NT2/D1 (cell line): ENCODE results near the gene PLSCR5.

Experiments
- DNase-seq: peaks from one replicate; pipeline ENCODE4 v3.0.0-alpha.2; 2011; ENCODE audit warnings: low read depth, low spot score
- H3K27me3 ChIP-seq: 2 replicates; pipeline ENCODE4 v1.6.0; 2011; ENCODE audit warnings: mild to moderate bottlenecking; ENCODE audit not compliant: insufficient read length, insufficient read depth
- H3K36me3 ChIP-seq: 2 replicates; pipeline ENCODE4 v1.6.1; 2011; ENCODE audit warnings: mild to moderate bottlenecking, low read length, mixed read lengths; ENCODE audit not compliant: insufficient read depth, insufficient read length
- H3K4me1 ChIP-seq: 2 replicates; pipeline ENCODE4 v1.5.1; 2011; ENCODE audit not compliant: insufficient read depth, insufficient read length
- H3K4me3 ChIP-seq: 2 replicates; pipeline ENCODE4 v1.5.1; 2011; ENCODE audit warnings: low read depth; ENCODE audit not compliant: insufficient read length
- H3K9ac ChIP-seq: 2 replicates; pipeline ENCODE4 v1.6.0; 2011; ENCODE audit warnings: low read depth; ENCODE audit not compliant: insufficient read length
- H3K9me3 ChIP-seq: 2 replicates; pipeline ENCODE4 v1.5.1; 2011; ENCODE audit warnings: mild to moderate bottlenecking, low read length; ENCODE audit not compliant: insufficient read depth
- SUZ12 ChIP-seq: IDR thresholded peaks from 2 replicates; pipeline ENCODE4 v1.6.1; 2011; ENCODE audit not compliant: insufficient read length, insufficient read depth; ENCODE audit errors: extremely low read depth
- YY1 ChIP-seq: IDR thresholded peaks from 2 replicates; pipeline ENCODE4 v1.6.1; 2011; ENCODE audit not compliant: insufficient read length, insufficient read depth
- ZNF274 ChIP-seq: IDR thresholded peaks from 2 replicates; pipeline ENCODE4 v1.6.1; 2011; ENCODE audit warnings: mild to moderate bottlenecking, low read depth, low read length

PLSCR5 gene

DNA sequence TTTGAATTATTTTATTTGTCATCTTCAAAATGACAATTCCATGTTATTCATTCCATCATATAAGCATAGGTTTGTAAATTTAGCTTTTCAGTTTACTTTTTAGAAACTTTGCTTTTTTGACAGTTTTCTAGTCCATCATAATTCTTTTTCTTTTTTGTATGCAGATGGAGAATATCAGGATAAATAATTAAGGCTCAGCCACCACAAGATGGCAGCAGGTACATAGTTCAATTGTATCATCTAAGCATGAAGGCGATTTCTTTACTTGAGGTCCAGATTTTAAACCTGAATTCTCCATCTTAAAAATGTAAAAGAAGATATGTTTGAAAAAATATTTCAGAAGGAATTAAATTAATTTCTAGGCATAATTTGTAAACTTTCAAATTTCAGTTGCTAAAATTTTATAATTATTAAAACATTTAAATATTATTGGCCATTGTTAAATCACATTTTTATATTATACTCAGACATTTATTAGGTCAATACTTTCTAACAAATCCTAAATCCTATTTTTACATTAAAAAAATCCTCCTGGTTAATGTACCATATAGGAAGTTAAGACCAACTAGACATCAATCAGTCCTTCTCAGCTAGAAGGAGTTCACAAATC lies 15.1 kb downstream of the PLSCR5 start:
- no peaks in the 10 kb centered on the region for H3K4me1 ChIP-seq
- TF ChIP-seq YY1: no peak
- TF ChIP-seq ZNF274: no peak
- no peak for TF ChIP-seq SUZ12
- H3K9me3 ChIP-seq: no peaks in the 10 kb centered on the region
- DNase-seq: peak; percentile 9
- H3K36me3 ChIP-seq: no peaks in the 10 kb centered on the region
- no peak overlapping the region for H3K9ac ChIP-seq
- no peaks in the 10 kb centered on the region for H3K27me3 ChIP-seq
- H3K4me3 ChIP-seq: no peak overlapping the region

DNA sequence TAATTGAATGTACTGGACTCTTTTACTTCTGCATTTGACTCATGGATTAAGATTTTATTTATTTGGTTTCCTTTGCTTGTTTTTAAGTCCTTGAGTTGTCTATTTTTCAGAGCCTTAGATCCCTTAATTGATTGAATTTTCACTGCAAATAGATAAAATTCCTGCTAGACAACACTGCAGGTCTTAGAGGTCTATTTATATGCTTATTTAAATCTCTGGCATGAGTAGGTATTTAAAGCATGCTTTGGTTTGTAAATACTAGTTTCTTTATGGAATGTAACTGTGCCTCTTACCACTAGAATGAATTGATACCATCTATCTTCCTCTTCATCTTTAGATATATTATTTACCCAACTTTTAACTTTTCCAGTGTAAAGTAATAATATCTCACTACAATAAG lies 20.0 kb downstream of the PLSCR5 start:
- no peak for DNase-seq
- no peaks in the 10 kb centered on the region for H3K27me3 ChIP-seq
- TF ChIP-seq YY1 (no peak), SUZ12 (no peak), ZNF274 (no peak)

DNA sequence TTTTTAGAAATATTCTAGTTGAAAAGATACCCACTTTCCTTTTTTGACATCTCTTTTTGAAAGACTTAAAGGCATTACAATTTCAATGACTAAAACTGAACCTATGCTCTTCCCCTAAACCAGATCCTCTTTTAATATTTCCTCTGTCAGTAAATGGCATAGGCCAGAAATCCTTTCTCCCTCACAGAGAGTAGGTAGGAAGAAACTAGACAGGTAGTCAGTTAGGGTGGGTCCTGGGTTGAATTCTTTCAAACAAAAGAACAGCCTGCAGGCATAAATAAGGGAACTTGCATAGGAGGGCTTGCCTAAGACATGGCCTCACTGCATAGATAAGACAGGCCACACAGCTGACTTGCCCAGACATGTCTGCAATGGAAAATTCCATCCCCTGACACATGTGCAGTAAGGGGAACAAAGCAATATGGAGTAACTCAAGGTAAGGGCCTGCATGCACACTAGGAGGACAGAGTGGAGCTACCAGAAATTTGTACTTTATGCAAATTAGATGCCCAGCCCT lies 23.1 kb downstream of the PLSCR5 start:
- Histone ChIP-seq H3K9me3 (peaks cover 26% of the 10 kb centered on the region), H3K36me3 (no peaks in the 10 kb centered on the region), H3K4me3 (no peak overlapping the region), H3K27me3 (no peaks in the 10 kb centered on the region), H3K9ac (no peak overlapping the region), H3K4me1 (no peaks in the 10 kb centered on the region)
- no peak for TF ChIP-seq ZNF274
- no peak for TF ChIP-seq YY1
- no peak for TF ChIP-seq SUZ12
- no peak for DNase-seq

More for the DNA sequence above, 20.0 kb downstream of the PLSCR5 start:
- Histone ChIP-seq H3K4me1 (no peaks in the 10 kb centered on the region), H3K36me3 (no peaks in the 10 kb centered on the region), H3K9me3 (peaks cover 26% of the 10 kb centered on the region), H3K9ac (no peak overlapping the region), H3K4me3 (no peak overlapping the region)

DNA sequence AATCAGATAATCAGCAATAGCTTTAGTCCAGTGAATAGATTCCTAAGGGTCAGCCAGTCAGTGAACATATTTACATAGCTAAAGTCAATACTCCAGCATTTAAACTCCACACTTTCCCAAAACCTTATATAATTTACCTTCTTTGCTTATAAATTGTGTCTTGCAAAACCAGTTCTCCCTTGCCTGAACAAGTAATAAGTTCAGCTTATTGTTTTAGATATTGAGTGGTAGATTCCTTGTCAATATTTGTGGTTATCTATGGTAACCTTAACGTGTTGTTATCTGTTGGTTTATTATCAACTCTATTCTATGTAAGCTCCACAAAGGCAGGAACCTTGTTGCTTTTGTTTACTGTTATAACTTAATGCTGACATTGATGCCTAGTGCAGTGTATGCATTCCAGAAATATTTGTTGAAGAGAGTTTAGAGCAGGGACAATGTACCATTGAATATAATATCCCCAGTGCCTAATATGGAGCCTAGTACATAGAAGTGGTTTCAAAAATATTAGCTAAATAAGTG lies 24.0 kb downstream of the PLSCR5 start:
- H3K9ac ChIP-seq: no peak overlapping the region
- H3K36me3 ChIP-seq: no peaks in the 10 kb centered on the region
- no peaks in the 10 kb centered on the region for H3K27me3 ChIP-seq
- no peaks in the 10 kb centered on the region for H3K4me1 ChIP-seq
- no peak for DNase-seq
- TF ChIP-seq SUZ12 (no peak), ZNF274 (no peak), YY1 (no peak)
- no peak overlapping the region for H3K4me3 ChIP-seq
- peaks cover 26% of the 10 kb centered on the region for H3K9me3 ChIP-seq

DNA sequence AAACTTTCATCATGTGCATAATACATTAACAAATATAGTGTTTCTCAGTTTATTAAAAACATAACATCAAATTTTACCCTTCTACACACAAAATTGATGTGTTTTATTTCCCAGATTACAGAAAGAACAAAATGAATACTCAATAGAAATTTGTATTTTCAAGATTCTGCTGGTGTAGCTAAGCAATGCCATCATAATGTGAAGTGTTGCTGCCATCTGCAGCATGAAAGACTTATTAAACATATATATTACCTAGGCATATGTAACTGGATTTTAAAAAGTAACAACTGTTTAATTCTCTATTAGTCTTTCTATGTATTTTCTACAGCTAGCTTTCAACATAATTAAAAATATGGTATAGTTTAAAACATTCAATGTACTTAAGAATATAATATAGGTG lies 27.5 kb downstream of the PLSCR5 start:
- peak; percentile 5 for DNase-seq
- Histone ChIP-seq H3K4me3 (no peak overlapping the region), H3K9me3 (peaks cover 11% of the 10 kb centered on the region), H3K9ac (no peak overlapping the region), H3K4me1 (no peaks in the 10 kb centered on the region), H3K36me3 (no peaks in the 10 kb centered on the region), H3K27me3 (no peaks in the 10 kb centered on the region)
- TF ChIP-seq SUZ12: no peak
- no peak for TF ChIP-seq YY1
- no peak for TF ChIP-seq ZNF274

DNA sequence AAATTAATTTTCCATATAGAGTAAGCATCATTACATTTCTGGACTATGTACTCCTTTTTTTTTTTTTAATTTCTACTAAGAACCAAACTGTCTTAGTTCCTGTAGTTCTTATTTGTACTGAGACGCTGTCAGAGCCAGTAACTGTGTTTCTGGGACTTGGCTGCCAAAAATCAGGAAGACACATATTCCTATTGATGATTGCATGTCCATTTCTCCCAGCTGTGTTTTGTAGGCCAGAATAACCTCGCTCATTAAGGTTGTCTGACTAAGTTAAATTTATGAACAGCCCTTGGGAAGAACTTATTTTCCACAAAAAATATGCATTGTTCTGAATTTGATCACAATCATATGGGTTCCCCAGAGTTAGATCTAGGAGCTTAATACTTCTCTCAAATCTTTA lies 29.5 kb downstream of the PLSCR5 start:
- TF ChIP-seq ZNF274 (no peak), YY1 (no peak), SUZ12 (no peak)
- no peak overlapping the region for H3K9ac ChIP-seq
- no peaks in the 10 kb centered on the region for H3K36me3 ChIP-seq
- no peaks in the 10 kb centered on the region for H3K9me3 ChIP-seq
- H3K4me3 ChIP-seq: no peak overlapping the region
- no peaks in the 10 kb centered on the region for H3K27me3 ChIP-seq
- no peak for DNase-seq
- H3K4me1 ChIP-seq: no peaks in the 10 kb centered on the region

- Histone ChIP-seq H3K9me3 (no peaks in the 10 kb centered on the region), H3K4me1 (no peaks in the 10 kb centered on the region), H3K9ac (no peak overlapping the region), H3K27me3 (no peaks in the 10 kb centered on the region), H3K4me3 (no peak overlapping the region), H3K36me3 (no peaks in the 10 kb centered on the region)
- no peak for TF ChIP-seq ZNF274
- no peak for TF ChIP-seq SUZ12
- no peak for TF ChIP-seq YY1
- DNase-seq: no peak
Measured at GRCh38 chr3:146574173-146574572, 31.0 kb downstream of the PLSCR5 start.
